Karpas-422 (cell line): ENCODE measurements around the gene INAFM2. TPM values are rescaled to one million over a fixed set of nuclear protein-coding genes. Genes with fewer than 3 reads are reported as not detected.
A peak's percentile ranks its signal among the peaks of the same experiment; 100 is the strongest.

Source experiments
- DNase-seq: peaks from one replicate; pipeline ENCODE4 v3.0.0-alpha.2; 2015
- H2AFZ ChIP-seq: fragments of 200-600 bp; sonication (generic); 2 replicates; pipeline ENCODE4 v1.6.1; 2014; ENCODE audit warnings: antibody characterized with exemption, low read length, mixed read lengths
- H3K27ac ChIP-seq: fragments of 200-600 bp; sonication (generic); 2 replicates; pipeline ENCODE4 v1.5.1; 2014; ENCODE audit warnings: mild to moderate bottlenecking, low read length, moderate library complexity
- H3K27me3 ChIP-seq: fragments of 200-600 bp; sonication (generic); 2 replicates; pipeline ENCODE4 v1.6.1; 2014; ENCODE audit warnings: low read length, mixed read lengths
- H3K36me3 ChIP-seq: fragments of 200-600 bp; sonication (generic); 2 replicates; pipeline ENCODE4 v1.6.1; 2014; ENCODE audit warnings: low read length, mixed read lengths; ENCODE audit not compliant: insufficient read depth
- H3K4me1 ChIP-seq: fragments of 200-600 bp; sonication (generic); 2 replicates; pipeline ENCODE4 v1.6.1; 2014; ENCODE audit warnings: mild to moderate bottlenecking, low read length, mixed read lengths
- H3K4me2 ChIP-seq: fragments of 200-600 bp; sonication (generic); 2 replicates; pipeline ENCODE4 v1.6.1; 2014; ENCODE audit warnings: low read length, low read depth, mild to moderate bottlenecking; ENCODE audit not compliant: poor library complexity, severe bottlenecking
- H3K4me3 ChIP-seq: fragments of 200-600 bp; sonication (generic); 2 replicates; pipeline ENCODE4 v1.5.1; 2014; ENCODE audit warnings: mild to moderate bottlenecking, antibody characterized with exemption, low read length, mixed read lengths
- H3K79me2 ChIP-seq: fragments of 200-600 bp; sonication (generic); 2 replicates; pipeline ENCODE4 v1.6.1; 2014; ENCODE audit warnings: mild to moderate bottlenecking, low read length, mixed read lengths
- H3K9ac ChIP-seq: fragments of 200-600 bp; sonication (generic); 2 replicates; pipeline ENCODE4 v1.6.0; 2014; ENCODE audit warnings: low read length
- H3K9me2 ChIP-seq: fragments of 200-600 bp; sonication (generic), shearing (Covaris generic); replicated peaks from 2 replicates; pipeline ENCODE4 v1.6.0; 2014; ENCODE audit warnings: mild to moderate bottlenecking, low read length, moderate library complexity; ENCODE audit not compliant: insufficient read depth
- H3K9me3 ChIP-seq: fragments of 300-700, 200-600 bp; sonication (generic); 2 replicates; pipeline ENCODE4 v1.6.1; 2014; ENCODE audit warnings: low read length, mixed read lengths
- H4K20me1 ChIP-seq: fragments of 200-600 bp; sonication (generic); 2 replicates; pipeline ENCODE4 v1.6.1; 2014; ENCODE audit warnings: mild to moderate bottlenecking, antibody characterized with exemption, low read length, low read depth; ENCODE audit not compliant: insufficient read depth
- total RNA-seq: library from RNA; depleted of rRNA; stranded (reverse); fragments of >200 nt; shearing (Covaris generic); gene quantifications from 2 replicates; pipeline ENCODE4 v1.2.3, GENCODE V29; 2014; ENCODE audit warnings: low replicate concordance

Gene INAFM2
- total RNA-seq, 1 experiment from 2014 or later = 9.2 TPM

GRCh38 chr15:40340740-40341400 is 17.4 kb downstream of the INAFM2 start, which contains the start of gene CCDC9B:
Gene CCDC9B, minus strand, starts transcription at chr15:40340939. Its CDS starts 120 bp downstream, at chr15:40340819.
- H2AFZ ChIP-seq = no peak within 1 kb of the TSS
- H3K79me2 ChIP-seq = no peaks in the 10 kb centered on the region
- H3K36me3 ChIP-seq = no peaks in the 10 kb centered on the region

GRCh38 chr15:40342416-40343320 is 19.2 kb downstream of the INAFM2 start:
- Histone ChIP-seq H3K79me2 (no peaks in the 10 kb centered on the region), H3K9me3 (no peaks in the 10 kb centered on the region), H3K9me2 (no peaks in the 10 kb centered on the region), H3K36me3 (no peaks in the 10 kb centered on the region), H4K20me1 (no peaks in the 10 kb centered on the region), H3K27me3 (no peaks in the 10 kb centered on the region), H3K4me2 (no peak overlapping the region), H3K27ac (no peak overlapping the region), H2AFZ (no peak overlapping the region), H3K4me3 (no peak overlapping the region), H3K4me1 (peaks cover 5% of the 10 kb centered on the region; the same call in 1 of the 2 replicates), H3K9ac (no peak overlapping the region)
- no peak for DNase-seq

More at GRCh38 chr15:40340740-40341400, 17.4 kb downstream of the INAFM2 start, which contains the start of gene CCDC9B:
- H3K9ac ChIP-seq = no peak within 1 kb of the TSS
- H3K27me3 ChIP-seq = no peaks in the 10 kb centered on the region
- peaks cover 20% of the 10 kb centered on the region for H3K4me1 ChIP-seq
- H3K4me3 ChIP-seq = no peak within 1 kb of the TSS
- DNase-seq = no peak
- H3K9me2 ChIP-seq = no peaks in the 10 kb centered on the region
- no peaks in the 10 kb centered on the region for H4K20me1 ChIP-seq
- H3K9me3 ChIP-seq = no peaks in the 10 kb centered on the region
- H3K4me2 ChIP-seq = no peak within 1 kb of the TSS
- no peak within 1 kb of the TSS for H3K27ac ChIP-seq

- no peaks in the 10 kb centered on the region for H3K79me2 ChIP-seq
- no peak overlapping the region for H3K4me2 ChIP-seq
- no peaks in the 10 kb centered on the region for H3K9me3 ChIP-seq
- H4K20me1 ChIP-seq = no peaks in the 10 kb centered on the region
- H3K4me3 ChIP-seq = no peak overlapping the region
- DNase-seq = no peak
- H3K9me2 ChIP-seq = no peaks in the 10 kb centered on the region
- H3K27ac ChIP-seq = no peak overlapping the region
- H3K36me3 ChIP-seq = no peaks in the 10 kb centered on the region
- no peak overlapping the region for H3K9ac ChIP-seq
- H3K4me1 ChIP-seq = 0 out of 2 replicates have a peak, but pooled peaks cover 2% of the 10 kb centered on the region
- H3K27me3 ChIP-seq = no peaks in the 10 kb centered on the region
- H2AFZ ChIP-seq = no peak overlapping the region
These were observed 20.0 kb downstream of the INAFM2 start for GRCh38 chr15:40343512-40343911.

- H3K9ac ChIP-seq = no peak overlapping the region
- H3K4me3 ChIP-seq = no peak overlapping the region
- no peaks in the 10 kb centered on the region for H3K9me3 ChIP-seq
- H2AFZ ChIP-seq = no peak overlapping the region
- no peaks in the 10 kb centered on the region for H3K9me2 ChIP-seq
- no peaks in the 10 kb centered on the region for H3K27me3 ChIP-seq
- H3K27ac ChIP-seq = no peak overlapping the region
- DNase-seq = no peak
- no peak overlapping the region for H3K4me2 ChIP-seq
- H3K4me1 ChIP-seq = 0 out of 2 replicates have a peak, but pooled peaks cover 2% of the 10 kb centered on the region
- H4K20me1 ChIP-seq = no peaks in the 10 kb centered on the region
- no peaks in the 10 kb centered on the region for H3K79me2 ChIP-seq
- H3K36me3 ChIP-seq = no peaks in the 10 kb centered on the region
These were observed 20.7 kb downstream of the INAFM2 start for GRCh38 chr15:40344217-40344616.

GRCh38 chr15:40344631-40345120 is 21.2 kb downstream of the INAFM2 start:
- Histone ChIP-seq H2AFZ (no peak overlapping the region), H3K4me1 (0 out of 2 replicates have a peak, but pooled peaks cover 2% of the 10 kb centered on the region), H4K20me1 (no peaks in the 10 kb centered on the region), H3K27me3 (no peaks in the 10 kb centered on the region), H3K79me2 (no peaks in the 10 kb centered on the region), H3K9me3 (no peaks in the 10 kb centered on the region), H3K4me3 (no peak overlapping the region), H3K4me2 (no peak overlapping the region), H3K9ac (no peak overlapping the region), H3K36me3 (no peaks in the 10 kb centered on the region), H3K27ac (no peak overlapping the region), H3K9me2 (no peaks in the 10 kb centered on the region)
- DNase-seq = peak; percentile 85

GRCh38 chr15:40345225-40345866 is 21.9 kb downstream of the INAFM2 start:
- no peak for DNase-seq
- Histone ChIP-seq H2AFZ (no peak overlapping the region), H3K4me2 (no peak overlapping the region), H3K9me2 (no peaks in the 10 kb centered on the region), H3K27me3 (no peaks in the 10 kb centered on the region), H3K4me1 (0 out of 2 replicates have a peak, but pooled peaks cover 2% of the 10 kb centered on the region), H3K9ac (no peak overlapping the region), H3K27ac (no peak overlapping the region), H3K79me2 (no peaks in the 10 kb centered on the region), H4K20me1 (no peaks in the 10 kb centered on the region), H3K36me3 (no peaks in the 10 kb centered on the region), H3K4me3 (no peak overlapping the region), H3K9me3 (no peaks in the 10 kb centered on the region)

GRCh38 chr15:40345867-40346578 is 22.5 kb downstream of the INAFM2 start:
- Histone ChIP-seq H3K36me3 (no peaks in the 10 kb centered on the region), H4K20me1 (no peaks in the 10 kb centered on the region), H3K4me3 (no peak overlapping the region), H3K4me2 (no peak overlapping the region), H3K4me1 (0 out of 2 replicates have a peak, but pooled peaks cover 2% of the 10 kb centered on the region), H3K9me2 (no peaks in the 10 kb centered on the region), H3K9me3 (no peaks in the 10 kb centered on the region), H3K27ac (no peak overlapping the region), H3K79me2 (no peaks in the 10 kb centered on the region), H2AFZ (no peak overlapping the region), H3K27me3 (no peaks in the 10 kb centered on the region), H3K9ac (no peak overlapping the region)
- no peak for DNase-seq
